ENCODE measurements around the gene CCDC187. TPM values are rescaled to one million over a fixed set of nuclear protein-coding genes. Genes with fewer than 3 reads are reported as not detected.

CCDC187 gene
- total and polyA plus RNA-seq, 2 of the 8 experiments (the other 6 are each of a cell fraction or from before 2014, with no cell fraction given): 0.02 TPM; not detected in 1

DNA sequence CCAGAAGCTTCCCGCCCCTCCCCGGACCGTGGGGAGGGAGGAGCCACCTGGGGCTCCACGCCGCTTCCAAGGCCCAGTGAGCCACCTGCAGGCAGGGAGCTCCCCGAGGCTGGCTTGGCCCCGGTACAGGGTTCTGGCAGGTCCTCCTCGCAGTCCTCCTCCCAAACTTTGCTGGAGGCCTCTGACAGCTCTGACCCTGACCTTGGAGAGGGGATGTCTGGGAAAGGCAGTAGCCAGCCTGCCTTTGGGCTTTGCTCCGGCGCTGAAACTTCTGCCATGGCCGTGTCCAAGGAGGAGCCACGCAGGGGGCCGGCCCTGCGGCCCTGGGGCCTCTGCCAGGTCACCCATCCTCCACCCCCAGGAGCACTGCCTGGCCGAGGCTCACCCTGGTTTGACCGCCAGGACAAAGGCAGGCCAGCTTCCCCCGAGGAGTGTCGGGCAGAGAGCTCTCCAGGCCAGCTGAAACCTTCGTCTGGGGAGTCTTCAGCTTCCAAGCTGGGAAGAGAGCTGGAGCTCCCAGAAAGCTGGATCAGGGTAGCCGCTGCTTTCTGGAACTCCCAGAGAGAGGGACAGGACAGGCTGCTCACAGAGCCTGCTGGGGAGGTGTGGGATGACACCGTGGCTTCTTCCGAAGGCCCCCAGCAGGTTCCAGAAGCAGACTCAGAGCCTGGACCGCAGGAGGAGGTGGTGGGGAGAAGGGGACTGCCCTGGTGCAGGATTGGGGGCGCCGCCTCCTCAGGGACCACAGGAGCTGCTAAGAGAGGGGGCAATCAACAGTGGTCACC, 49.3 kb downstream of the CCDC187 start:
- CTCF ChIA-PET (ENCODE audit: partially characterized antibody): interaction anchor here (0.8 to 2.0 kb wide), 9 partner anchors 14 to 391 kb away, joined by 3 to 10 read pairs (median 3); no protein-coding TSS in a partner anchor
- peaks cover 0 to 4% (median under 1%) of the 10 kb centered on the region in 4 experiments; a peak in 2 of 7 replicates for H3K4me1 ChIP-seq (replicated peaks in 1 of 4; ENCODE audit: control insufficient read depth in 3 of 4, insufficient read depth in 4 of 4, low read length in 3 of 4)
- 0 out of 2 replicates have a peak overlapping the region, but pooled peaks have one; percentile 50 for H2BK12ac ChIP-seq (ENCODE audit: low read depth, low read length)
- no peaks in the 10 kb centered on the region for H3K36me3 ChIP-seq (ENCODE audit: control insufficient read depth in 2 of 4, insufficient read depth in 4 of 4, low read length in 3 of 4)
- no peaks in the 10 kb centered on the region for H4K20me1 ChIP-seq (replicated peaks in 1 of 2; ENCODE audit: control insufficient read depth in 1 of 2, insufficient read depth in 2 of 2, low read length in 2 of 2)
- H3K79me2 ChIP-seq (ENCODE audit: control insufficient read depth in 1 of 2, insufficient read depth in 2 of 2, low read length in 2 of 2): no peaks in the 10 kb centered on the region
- H4K5ac ChIP-seq (ENCODE audit: insufficient read length, low read depth, low read length): no peak overlapping the region
- no peak overlapping the region for H3K4me2 ChIP-seq (ENCODE audit: insufficient read depth in 1 of 2, low read depth in 2 of 2, low read length in 2 of 2)
- no peak for TF ChIP-seq POLR2AphosphoS5 (IDR thresholded peaks at IDR 0.05; ENCODE audit: low read depth, low read length)
- no peak for TF ChIP-seq CHD1 (IDR thresholded peaks at IDR 0.05; ENCODE audit: low read depth, low read length)
- TF ChIP-seq, protein P1, sequence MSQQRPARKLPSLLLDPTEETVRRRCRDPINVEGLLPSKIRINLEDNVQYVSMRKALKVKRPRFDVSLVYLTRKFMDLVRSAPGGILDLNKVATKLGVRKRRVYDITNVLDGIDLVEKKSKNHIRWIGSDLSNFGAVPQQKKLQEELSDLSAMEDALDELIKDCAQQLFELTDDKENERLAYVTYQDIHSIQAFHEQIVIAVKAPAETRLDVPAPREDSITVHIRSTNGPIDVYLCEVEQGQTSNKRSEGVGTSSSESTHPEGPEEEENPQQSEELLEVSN (IDR thresholded peaks at IDR 0.05): no peak
- no peak for TF ChIP-seq BRCA1 (IDR thresholded peaks at IDR 0.05; ENCODE audit: low read depth, low read length)
- no peak for TF ChIP-seq CEBPB (IDR thresholded peaks at IDR 0.05; ENCODE audit: low read depth, low read length)
- no peak overlapping the region for H2BK20ac ChIP-seq (ENCODE audit: low read length)
- no peak overlapping the region for H3K14ac ChIP-seq (ENCODE audit: insufficient read length)
- H2BK120ac ChIP-seq (replicated peaks; ENCODE audit: low read depth, low read length): no peak overlapping the region
- no peaks in the 10 kb centered on the region for H3K27me3 ChIP-seq (replicated peaks in 1 of 4; ENCODE audit: control insufficient read depth in 3 of 4, extremely low read depth in 1 of 4, insufficient read depth in 3 of 4, low read length in 3 of 4)
- DNase-seq (ENCODE audit: low read depth in 1 of 2, low spot score in 2 of 2): no peak
- WGBS, 2 experiments (ENCODE audit: extremely low coverage in 1 of 2, insufficient coverage in 1 of 2, insufficient read length in 1 of 2, insufficient replicate concordance in 2 of 2, low coverage in 1 of 2, low lambda C conversion rate in 2 of 2, missing lambda C conversion rate in 1 of 2): 83% methylated on average over 20 of the region's 25 CpGs; no CpG with 5 or more reads in 1 of the 2 experiments
- H3K9ac ChIP-seq (replicated peaks in 1 of 4; ENCODE audit: extremely low read depth in 1 of 4, low read depth in 3 of 4, low read length in 3 of 4): no peak overlapping the region
- H3K56ac ChIP-seq (replicated peaks; ENCODE audit: insufficient read length, low read depth, low read length): no peak overlapping the region
- H2BK15ac ChIP-seq (ENCODE audit: low read length): no peak overlapping the region
- no peak overlapping the region for H3K4me3 ChIP-seq (ENCODE audit: extremely low read depth in 1 of 4, insufficient read depth in 2 of 4, low read depth in 3 of 4, low read length in 4 of 4)
- H3K23me2 ChIP-seq (ENCODE audit: low read depth, low read length): no peaks in the 10 kb centered on the region
- no peak overlapping the region for H3K18ac ChIP-seq (ENCODE audit: extremely low read depth, low read length)
- H3K4ac ChIP-seq (replicated peaks; ENCODE audit: insufficient read length, low read depth, low read length): no peak overlapping the region
- no peak overlapping the region for H2AK5ac ChIP-seq (ENCODE audit: low read depth, low read length)
- H2AFZ ChIP-seq (ENCODE audit: low read length): no peak overlapping the region
- H4K8ac ChIP-seq (ENCODE audit: extremely low read depth, insufficient read depth, low read length): peak overlapping the region; percentile 25; the same call in 1 of the 2 replicates
- no peak for FAIRE-seq
- H3K23ac ChIP-seq (ENCODE audit: insufficient read length): no peak overlapping the region
- no peaks in the 10 kb centered on the region for H3K9me3 ChIP-seq (ENCODE audit: insufficient read depth in 2 of 2, low read depth in 1 of 2, low read length in 1 of 2)
- POLR2A ChIA-PET (ENCODE audit: partially characterized antibody): interaction anchor here (0.6 to 1.6 kb wide), 2 partner anchors 10 to 15 kb away, joined by 3 to 4 read pairs; no protein-coding TSS in a partner anchor
- H3K27ac ChIP-seq (ENCODE audit: low read depth, low read length): no peak overlapping the region
- no peaks in the 10 kb centered on the region for H3K79me1 ChIP-seq (ENCODE audit: low read depth, low read length)
- no peak overlapping the region for H2BK5ac ChIP-seq (ENCODE audit: low read depth, low read length)
- peak overlapping the region; percentile 40 for H4K91ac ChIP-seq (replicated peaks; ENCODE audit: insufficient read length, low read length)
